Ammon's horn (tissue), 1 donor: ENCODE measurements around the gene CXorf65.

Experiments used
- DNase-seq: peaks from one replicate; pipeline ENCODE4 v3.0.0-alpha.2; 2016; ENCODE audit warnings: low spot score

The CXorf65 gene

DNA sequence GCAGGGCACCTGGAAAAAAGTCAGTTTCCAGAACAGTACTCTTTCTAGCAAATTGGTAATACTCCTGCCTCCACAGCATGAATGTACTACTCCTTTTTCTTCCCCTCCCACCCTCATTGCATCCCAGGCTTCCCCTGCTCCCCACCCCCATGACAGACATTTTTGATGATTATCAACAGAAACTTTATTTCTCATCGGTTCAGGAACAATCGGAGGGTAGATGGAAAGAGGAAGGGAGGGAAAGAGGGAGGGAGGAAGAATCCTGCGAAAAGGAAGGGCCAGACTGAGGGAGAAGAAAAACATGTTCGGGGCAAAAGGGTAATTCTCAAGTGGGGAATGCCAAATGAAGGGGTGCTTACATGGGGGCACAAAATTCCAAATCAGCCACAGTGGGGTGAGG lies 705 bp upstream of the CXorf65 start:
- DNase-seq, result no peak

DNA sequence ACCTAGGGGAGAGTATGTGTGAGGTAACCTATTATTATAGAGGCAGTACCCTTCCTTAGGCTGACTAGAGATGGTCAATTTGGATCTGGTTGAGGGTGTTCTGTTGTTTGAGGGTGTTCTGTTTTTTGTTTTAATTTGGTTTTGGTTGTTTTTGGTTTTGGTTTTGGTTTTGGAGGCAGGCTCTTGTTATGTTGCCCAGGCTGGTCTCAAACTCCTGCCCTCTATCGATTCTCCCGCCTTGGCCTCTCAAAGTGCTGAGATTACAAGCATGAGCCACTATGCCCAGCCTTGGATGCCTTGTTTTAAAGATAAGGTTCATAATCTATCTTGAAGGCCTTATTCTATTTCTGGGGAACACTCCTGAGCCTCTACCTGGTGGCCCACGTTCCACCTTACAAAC lies 912 bp downstream of the CXorf65 start:
- no peak for DNase-seq

DNA sequence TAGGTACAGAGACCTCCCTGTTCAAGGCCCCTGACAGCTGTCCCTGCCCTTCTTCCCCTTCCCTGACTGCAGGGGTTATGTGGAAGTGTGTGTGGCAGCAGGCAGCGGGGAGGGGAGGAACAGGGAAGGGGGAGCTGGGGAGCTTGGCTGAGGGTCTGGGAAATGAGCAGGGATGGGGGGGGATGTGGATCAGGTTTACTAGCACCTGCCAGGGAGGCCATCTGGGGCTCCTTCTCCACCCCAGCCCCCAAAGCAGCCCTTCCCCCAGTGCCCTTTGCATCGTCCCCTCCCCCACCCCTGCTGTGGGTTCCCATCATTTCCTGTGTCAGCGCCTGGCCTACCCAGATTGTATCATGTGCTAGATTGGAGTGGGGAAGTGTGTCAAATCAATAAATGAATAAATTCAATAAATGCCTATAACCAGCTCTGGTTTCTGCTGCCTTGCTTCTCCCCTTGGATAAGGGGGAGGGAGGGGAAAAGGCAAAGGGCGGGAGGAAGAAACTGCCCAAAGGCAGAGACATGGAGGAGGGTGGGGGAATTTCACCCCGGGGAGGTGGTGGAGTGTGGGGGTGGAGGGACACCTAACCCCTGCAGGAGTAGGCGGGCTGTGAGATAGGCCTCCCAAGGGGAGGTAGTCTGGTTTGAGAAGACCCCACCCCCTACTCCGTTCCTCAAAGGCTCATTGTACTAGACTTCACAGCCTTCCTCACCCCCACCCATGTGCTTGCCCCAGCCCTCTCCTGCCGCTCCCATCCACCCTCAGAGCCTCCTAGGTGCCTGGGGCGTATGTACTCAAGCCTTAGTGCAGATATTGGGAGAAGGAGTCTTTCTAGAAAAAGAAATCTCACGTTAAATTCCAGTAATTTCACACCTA lies 3.2 kb downstream of the CXorf65 start:
- DNase-seq, result no peak

DNA sequence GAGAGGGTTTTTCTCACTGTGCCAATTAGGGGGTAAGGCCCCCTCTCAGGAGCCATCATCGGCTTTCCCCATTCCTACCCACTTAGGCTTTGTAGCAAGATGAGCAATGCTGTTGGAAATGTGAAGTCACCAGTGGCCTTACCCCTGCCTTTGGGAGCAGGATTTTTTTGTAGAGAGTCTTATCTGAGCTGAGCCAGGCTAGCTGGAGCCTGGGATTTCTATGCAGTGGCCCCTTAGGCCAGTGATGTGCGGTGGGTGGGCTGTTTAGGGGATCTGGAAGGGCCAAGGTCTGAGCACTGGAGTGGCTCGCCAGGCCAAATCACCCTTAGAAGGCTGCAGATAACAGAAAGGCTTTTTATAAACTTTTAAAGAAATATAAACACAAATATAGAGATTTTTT lies 4.2 kb downstream of the CXorf65 start:
- DNase-seq, result no peak

DNA sequence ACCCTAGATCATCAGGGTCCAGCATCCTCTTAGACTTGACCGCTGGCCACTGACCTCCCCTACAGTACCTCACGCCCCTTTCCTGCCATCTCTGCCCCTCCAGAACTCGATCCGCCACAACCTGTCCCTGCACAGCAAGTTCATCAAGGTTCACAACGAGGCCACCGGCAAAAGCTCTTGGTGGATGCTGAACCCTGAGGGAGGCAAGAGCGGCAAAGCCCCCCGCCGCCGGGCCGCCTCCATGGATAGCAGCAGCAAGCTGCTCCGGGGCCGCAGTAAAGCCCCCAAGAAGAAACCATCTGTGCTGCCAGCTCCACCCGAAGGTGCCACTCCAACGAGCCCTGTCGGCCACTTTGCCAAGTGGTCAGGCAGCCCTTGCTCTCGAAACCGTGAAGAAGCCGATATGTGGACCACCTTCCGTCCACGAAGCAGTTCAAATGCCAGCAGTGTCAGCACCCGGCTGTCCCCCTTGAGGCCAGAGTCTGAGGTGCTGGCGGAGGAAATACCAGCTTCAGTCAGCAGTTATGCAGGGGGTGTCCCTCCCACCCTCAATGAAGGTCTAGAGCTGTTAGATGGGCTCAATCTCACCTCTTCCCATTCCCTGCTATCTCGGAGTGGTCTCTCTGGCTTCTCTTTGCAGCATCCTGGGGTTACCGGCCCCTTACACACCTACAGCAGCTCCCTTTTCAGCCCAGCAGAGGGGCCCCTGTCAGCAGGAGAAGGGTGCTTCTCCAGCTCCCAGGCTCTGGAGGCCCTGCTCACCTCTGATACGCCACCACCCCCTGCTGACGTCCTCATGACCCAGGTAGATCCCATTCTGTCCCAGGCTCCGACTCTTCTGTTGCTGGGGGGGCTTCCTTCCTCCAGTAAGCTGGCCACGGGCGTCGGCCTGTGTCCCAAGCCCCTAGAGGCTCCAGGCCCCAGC lies 5.7 kb downstream of the CXorf65 start:
- no peak for DNase-seq

DNA sequence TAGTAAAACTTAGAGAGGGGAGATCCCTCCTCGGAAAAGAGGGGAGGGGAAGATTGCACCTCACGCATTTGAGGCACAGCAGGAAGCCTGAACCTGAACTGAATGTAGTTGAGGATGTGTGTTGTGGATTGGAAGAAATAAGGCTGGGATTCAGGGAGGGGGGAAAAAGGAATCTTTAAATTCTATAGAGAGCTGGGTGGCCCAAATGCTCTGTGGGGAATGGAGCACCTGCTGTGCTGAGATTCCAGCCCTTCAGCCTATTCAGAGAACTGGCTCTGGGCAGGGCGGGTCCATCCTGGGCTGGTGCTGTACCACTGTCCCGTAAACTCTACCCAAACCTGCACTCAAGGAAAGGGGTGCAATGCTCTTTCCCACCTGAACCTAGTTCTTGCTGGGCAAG lies 6.8 kb downstream of the CXorf65 start:
- DNase-seq, result no peak

DNA sequence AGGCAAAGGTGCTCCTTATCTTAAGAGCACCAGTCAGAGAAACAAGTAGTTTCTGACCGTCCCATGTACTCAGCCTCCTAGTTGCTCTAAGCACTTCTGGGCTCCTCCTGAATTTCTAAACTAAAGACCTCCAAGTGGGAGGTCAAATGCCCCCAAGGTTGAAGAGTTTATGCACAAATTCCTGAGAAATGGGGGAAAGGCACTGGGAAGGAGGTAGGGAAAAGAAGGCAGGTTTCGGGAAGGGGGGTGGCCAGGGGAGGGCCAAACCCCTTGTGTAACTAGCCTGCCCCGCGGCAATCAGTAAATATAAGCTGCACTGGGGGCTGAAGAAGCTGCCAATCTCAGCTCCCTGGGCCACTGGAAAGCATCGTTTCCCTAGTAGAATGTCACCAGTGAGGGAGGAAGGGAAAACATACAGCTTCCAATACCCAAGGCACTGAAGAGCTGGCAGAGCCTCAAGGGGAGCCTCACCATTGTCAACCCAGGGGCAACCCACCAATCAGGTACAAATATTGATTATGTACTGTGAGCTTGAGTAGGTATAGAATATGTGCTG lies 7.5 kb downstream of the CXorf65 start:
- DNase-seq, result no peak

DNA sequence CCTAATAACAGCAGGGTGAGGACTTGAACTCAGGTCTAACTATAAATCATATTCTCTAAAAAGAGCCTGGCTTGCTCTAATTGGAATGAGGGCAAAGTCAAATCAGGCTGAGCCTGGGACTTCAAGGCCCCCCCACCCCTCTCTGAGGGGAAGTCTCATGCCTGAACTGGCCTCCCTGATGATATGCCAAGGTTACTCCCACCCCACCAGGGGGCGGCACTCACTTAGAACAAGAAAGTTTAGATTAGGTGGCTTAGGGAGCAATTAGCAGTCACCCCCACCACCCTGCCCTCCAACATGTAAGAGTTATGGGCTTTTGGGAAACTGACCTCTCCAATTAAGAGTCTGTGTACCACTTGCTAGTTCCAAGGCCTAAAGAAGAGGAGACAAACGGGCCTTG lies 8.2 kb downstream of the CXorf65 start:
- peak; percentile 62 for DNase-seq

DNA sequence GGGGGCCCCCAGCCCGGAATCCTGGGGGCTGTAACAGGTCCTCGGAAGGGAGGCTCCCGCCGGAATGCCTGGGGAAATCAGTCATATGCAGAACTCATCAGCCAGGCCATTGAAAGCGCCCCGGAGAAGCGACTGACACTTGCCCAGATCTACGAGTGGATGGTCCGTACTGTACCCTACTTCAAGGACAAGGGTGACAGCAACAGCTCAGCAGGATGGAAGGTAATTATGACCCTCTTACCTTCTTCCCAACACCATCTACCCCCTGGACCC lies 9.8 kb downstream of the CXorf65 start:
- no peak for DNase-seq

DNA sequence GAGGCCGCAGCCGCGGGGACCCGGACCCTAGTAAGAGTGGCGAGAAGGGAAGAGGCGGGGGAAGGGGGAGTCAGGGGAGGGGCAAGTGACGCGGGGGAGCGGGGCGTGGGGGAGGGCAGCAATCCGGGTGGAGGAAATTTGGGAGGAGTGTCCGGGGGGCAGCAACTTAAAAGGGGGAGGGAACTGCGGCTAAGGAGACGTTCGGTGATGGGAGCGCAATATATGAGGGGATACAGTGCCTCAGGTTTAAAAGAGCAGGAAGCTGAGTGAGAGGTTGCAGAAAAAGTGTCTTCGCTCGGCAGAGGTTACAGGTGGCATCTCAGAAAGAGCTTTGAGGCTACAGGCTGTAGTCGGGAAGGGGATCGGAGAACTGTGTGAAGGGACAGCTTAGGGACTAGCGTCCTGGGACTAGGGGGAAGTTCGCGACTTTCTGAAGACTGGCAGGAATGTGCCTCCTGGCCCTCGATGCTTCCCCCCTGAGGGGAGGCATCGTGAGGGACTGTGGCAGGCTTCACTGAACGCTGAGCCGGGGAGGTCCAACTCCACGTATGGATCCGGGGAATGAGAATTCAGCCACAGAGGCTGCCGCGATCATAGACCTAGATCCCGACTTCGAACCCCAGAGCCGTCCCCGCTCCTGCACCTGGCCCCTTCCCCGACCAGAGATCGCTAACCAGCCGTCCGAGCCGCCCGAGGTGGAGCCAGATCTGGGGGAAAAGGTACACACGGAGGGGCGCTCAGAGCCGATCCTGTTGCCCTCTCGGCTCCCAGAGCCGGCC lies 10.4 kb downstream of the CXorf65 start:
- DNase-seq, result peak; percentile 25

DNA sequence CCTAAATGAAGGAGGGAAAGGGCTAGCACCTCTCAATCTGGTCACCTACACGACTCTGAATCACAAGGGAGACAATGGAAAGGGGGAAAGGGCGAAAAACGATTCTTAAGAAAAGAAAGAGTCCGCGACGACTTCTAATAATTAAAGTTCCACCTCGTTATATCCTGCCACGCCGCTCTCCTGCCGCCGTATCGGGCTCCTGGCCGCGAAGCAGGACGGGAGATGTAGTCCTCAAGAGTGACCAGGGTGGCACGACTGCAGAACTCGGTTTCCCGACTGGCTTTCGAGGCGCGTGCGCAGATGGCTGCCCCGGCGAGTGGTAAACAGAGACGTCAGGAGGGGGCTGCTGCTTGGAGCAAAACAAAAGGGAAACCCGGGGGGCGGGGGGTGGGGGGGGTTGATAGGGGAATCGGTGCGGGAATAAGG lies 11.0 kb downstream of the CXorf65 start, which contains the start of gene FOXO4:
Gene FOXO4 (plus strand): TSS at position 297 of the 426 bp plus-strand sequence. CDS start 678 bp downstream, outside the sequence.
- peak; percentile 95 for DNase-seq

DNA sequence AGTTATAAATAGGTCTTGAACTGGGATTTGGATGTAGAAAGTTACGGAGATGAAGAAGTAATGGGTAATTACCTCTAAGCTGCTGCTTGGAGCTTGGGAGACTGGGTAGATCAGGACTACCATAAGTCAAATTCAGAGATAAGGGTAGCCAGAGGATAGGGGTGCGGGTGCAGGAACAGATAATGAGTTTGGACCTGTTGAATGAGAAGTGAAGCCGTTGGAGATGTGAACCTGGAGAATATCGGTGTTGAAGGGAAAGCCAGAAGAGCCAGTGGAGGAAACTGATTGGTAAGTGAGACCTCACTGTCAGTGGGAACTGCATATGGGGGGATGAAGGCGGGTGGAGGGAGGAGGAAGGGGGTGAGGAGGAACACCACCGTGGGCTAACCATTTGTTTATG lies 11.5 kb downstream of the CXorf65 start:
- DNase-seq, result no peak

DNA sequence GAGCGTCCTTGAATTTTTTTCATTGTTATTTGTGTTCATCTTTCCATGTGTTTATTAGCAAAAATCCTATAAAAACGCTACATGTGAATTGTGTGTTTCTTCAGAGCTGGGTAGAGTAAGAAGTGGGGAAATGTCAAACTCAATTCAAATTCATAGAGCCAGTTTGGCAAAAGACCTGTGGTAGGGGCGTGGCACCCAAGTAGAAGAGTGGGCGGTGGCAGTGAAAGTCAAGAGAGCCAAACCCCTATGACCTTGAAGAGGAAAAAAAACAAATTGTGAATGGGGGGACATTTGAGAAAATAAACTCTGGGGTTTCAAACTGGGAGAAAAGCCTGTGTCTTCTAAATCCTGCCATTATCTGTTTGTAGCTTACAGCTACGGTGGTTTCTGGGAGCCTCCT lies 15.3 kb downstream of the CXorf65 start:
- DNase-seq, result no peak

DNA sequence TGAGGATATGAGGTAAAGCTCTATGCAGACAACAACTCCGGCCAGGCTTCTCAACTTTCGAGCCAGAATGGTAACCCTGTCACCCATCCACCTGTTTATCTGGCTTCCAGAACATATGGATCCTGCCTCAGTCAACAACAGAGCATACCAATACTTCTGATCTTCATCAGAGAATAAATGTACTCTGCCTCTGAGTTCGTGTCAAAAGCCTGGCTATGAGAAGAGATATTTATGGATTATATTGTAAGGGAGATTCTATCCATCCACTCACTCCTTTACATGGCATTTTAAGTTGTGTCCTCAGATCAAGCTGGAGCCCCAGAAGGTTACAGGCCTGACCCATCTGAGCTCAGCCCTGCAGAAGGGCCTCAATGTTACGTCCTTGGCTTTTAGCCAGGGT lies 20.6 kb downstream of the CXorf65 start:
- DNase-seq, result no peak

DNA sequence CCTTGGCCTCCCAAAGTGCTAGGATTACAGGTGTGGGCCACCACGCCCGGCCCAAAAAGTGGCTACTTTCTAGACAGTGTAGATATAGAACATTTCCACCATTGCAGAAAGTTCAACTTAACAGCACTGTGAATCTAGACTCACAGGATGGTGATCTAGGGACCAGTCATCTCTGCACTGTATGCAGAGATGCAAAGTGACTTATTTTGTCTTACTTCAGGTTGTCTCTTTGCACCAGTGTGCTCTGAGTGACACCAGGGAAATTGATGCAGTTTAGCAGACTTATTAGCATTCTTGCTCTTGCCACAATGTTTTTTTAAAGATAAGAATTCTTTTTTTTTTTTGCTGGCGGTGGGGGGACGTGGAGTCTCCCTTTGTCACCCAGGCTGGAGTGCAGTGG lies 23.7 kb downstream of the CXorf65 start:
- DNase-seq, result no peak

DNA sequence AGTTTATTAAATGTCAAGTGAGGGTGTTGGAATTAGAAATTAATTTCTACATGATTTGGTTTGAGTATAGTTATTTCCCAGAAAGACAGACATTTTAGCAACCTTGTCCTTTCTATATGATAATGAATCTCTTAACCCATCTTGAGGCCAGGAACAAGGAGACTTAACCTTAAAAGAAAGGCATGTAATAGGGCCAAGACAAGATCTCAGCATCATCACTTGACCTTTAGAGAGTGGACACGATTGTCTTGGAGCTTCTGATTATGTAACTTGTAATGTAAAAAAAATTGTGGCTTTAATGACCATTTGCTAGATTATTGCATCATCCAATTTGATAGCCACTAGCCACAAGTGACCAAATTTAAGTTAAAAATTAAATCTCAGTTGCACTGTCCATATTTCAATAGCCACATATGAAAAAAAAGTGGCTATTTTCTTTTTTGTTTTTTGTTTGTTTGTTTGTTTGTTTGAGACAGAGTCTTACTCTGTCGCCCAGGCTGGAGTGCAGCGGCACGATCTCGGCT lies 24.4 kb downstream of the CXorf65 start:
- no peak for DNase-seq

DNA sequence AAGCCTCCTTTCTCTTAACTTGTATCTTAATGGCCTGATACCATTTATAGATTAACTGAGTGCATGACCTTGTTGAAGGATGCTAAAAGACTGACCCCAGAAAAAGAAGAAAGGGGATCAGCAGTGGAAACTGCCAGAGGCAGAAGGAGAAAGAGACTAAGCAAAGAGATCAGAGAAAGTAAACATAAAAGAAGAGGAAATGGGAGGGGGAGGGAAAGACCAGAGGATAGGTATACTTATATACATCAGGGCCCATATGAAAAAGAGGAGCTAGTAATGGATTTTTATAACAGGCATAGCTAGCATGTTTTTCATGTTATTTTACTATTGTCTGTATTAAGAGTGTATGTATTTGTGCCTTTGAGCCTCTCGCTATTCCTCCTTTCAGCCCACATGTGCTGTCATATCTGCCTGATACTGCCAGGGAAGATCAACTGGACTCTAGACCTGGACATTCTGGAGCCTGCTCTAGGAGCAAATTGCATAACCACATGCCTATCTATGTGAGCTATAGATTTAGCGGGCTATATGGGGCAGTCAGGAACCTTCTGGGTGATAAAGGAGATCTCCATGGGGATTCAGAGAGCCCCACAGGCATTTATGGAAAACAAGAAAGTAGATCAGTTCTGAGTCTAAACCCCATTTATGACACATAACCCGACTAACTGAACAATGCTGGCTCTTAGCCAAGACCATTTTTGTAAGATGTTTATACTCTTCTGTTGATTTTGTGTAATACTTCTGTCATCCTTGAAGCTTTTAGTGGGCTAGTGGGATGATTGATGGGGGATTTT lies 25.0 kb downstream of the CXorf65 start:
- no peak for DNase-seq

DNA sequence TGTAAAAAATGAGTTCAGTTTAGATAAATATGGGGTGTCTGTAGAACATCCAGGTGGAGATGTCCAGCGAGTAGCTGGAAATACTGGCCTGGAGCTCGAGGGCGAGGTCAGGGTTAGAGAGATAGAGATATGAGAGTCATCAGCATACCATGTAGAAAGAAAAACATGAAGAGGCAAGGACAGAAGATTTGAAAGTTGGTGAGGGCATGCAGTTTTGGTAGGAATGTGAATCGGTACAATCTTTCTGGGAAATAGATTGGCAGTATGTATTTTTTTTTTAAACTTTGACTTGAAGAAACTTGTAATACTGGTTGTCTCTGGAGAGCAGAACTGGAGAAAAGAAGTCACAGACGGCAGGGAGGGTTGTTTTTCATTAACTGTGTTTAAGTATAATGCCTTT lies 36.0 kb downstream of the CXorf65 start:
- DNase-seq, result no peak

DNA sequence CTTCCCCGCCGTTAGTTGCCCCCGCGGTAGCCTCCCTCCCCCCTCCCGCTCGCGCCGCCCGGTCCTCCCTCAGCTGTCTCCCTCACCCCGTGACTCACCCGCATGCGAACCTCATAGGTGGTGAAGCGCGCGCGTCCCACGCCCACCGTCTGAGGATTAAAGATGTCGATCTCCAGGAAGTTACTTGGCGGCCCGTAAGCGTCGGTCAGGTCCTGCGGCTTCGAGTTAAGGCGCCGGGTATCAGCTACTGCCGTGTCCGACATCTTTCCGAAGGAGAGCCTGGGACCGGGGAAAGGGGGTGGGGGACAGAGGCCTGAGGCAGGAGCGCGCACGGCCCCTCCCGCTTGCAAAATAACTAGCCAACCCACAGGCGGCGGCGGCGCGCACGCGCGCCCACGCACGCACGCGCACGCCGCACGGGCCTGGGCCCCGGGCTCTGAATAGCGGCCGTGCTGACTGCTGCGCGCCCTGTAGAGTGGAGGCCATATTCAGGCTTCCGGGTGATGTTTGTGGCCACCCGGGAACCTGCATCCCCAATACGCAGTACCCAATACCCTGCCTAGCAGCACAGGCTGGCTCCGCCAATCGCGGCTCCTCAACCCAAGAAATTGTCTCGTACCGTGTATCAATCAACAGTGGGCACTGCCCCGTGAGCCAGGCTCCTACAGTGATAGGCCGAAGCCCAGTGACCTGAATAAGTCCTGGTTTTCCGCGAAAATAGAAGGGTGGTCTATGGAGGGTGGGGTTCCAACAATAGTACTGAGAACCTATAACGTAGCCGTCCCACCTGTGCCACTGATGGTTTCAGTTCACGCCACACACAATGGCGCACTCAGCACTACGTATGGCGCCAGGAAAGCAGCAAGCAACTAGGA lies 38.3 kb downstream of the CXorf65 start, which contains the start of gene SNX12:
Gene SNX12 (minus strand): TSS at position 291 of the 875 bp plus-strand sequence. CDS start 28 bp downstream, at position 263.
- DNase-seq, result peak; percentile 94

DNA sequence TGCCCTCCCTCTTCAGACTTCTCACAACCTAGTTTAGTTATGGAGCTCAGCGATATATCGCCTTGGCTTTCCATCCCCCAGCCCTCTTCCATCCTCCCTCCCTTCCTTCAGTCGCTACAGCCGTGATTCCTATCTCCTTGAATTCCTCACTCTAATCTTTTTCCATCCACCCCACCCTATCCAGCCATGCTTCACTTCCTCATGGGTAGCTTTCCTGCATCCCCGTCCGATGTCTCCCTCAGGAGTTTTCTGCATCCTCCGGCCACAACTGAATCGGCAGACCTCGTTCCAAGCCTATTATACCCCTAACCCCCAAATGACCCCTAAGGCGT lies 38.9 kb downstream of the CXorf65 start:
- no peak for DNase-seq
